ENCODE data around the gene ESD. TPM values are rescaled to one million over a fixed set of nuclear protein-coding genes. Genes with fewer than 3 reads are reported as not detected.

ESD gene
- total RNA-seq, 2 experiments from 2014 or later, result 130 to 133 TPM

- TF ChIP-seq CTCF (IDR thresholded peaks at IDR 0.05), result no peak
- Mint-ChIP-seq H3K27me3 (no peaks in the 10 kb centered on the region), H3K4me3 (no peak overlapping the region), H3K27ac (no peak overlapping the region), H3K4me1 (ENCODE audit: low read depth) (no peaks in the 10 kb centered on the region), H3K9me3 (no peaks in the 10 kb centered on the region), H3K36me3 (ENCODE audit: low read depth) (no peaks in the 10 kb centered on the region)
- intact Hi-C loops (cut with micrococcal nuclease), result loop anchor here (5.0 kb wide), 1 partner anchor 938 kb away; no protein-coding TSS in a partner anchor
- POLR2A ChIA-PET, result no interaction called here
- no peak for ATAC-seq
- no peak for DNase-seq
- CTCF ChIA-PET, result no interaction called here
These were observed 37.7 kb upstream of the ESD start for GRCh38 chr13:46834657-46835056.

- intact Hi-C loops (cut with micrococcal nuclease), result loop anchor here (5.0 kb wide), 1 partner anchor 941 kb away; no protein-coding TSS in a partner anchor
- no peak for ATAC-seq
These were observed 34.7 kb upstream of the ESD start for GRCh38 chr13:46831588-46832194.

GRCh38 chr13:46830405-46831005, 33.5 kb upstream of the ESD start:
- Mint-ChIP-seq H3K9me3 (no peaks in the 10 kb centered on the region), H3K27me3 (peaks cover 1% of the 10 kb centered on the region), H3K4me3 (no peak overlapping the region), H3K27ac (no peak overlapping the region), H3K36me3 (ENCODE audit: low read depth) (no peaks in the 10 kb centered on the region), H3K4me1 (ENCODE audit: low read depth) (no peaks in the 10 kb centered on the region)
- ChIA-PET CTCF (interaction anchor here (0.7 to 1.8 kb wide), 9 partner anchors 8 to 946 kb away, joined by 3 to 8 read pairs (median 5); no protein-coding TSS in a partner anchor), POLR2A (no interaction called here)
- ATAC-seq (no peak), DNase-seq (no peak)
- TF ChIP-seq CTCF (IDR thresholded peaks at IDR 0.05), result no peak
- intact Hi-C loops (cut with micrococcal nuclease), result loop anchor here (5.0 kb wide), 1 partner anchor 942 kb away; no protein-coding TSS in a partner anchor

More at GRCh38 chr13:46831588-46832194, 34.7 kb upstream of the ESD start:
- H3K36me3 Mint-ChIP-seq (ENCODE audit: low read depth), result no peaks in the 10 kb centered on the region
- no peaks in the 10 kb centered on the region for H3K4me1 Mint-ChIP-seq (ENCODE audit: low read depth)
- H3K4me3 Mint-ChIP-seq, result no peak overlapping the region
- H3K9me3 Mint-ChIP-seq, result no peaks in the 10 kb centered on the region
- peak; percentile 55 for DNase-seq
- ChIA-PET POLR2A (interaction anchor here (0.6 kb wide), 1 partner anchor 16 kb away, joined by 3 read pairs; no protein-coding TSS in a partner anchor), CTCF (interaction anchor here (0.6 to 1.8 kb wide), 22 partner anchors 8 to 1212 kb away, joined by 3 to 8 read pairs (median 4); no protein-coding TSS in a partner anchor)
- TF ChIP-seq CTCF (IDR thresholded peaks at IDR 0.05), result peak; percentile 93
- peaks cover 1% of the 10 kb centered on the region for H3K27me3 Mint-ChIP-seq
- H3K27ac Mint-ChIP-seq, result no peak overlapping the region

GRCh38 chr13:46822551-46822950, 25.6 kb upstream of the ESD start:
- no peaks in the 10 kb centered on the region for H3K4me1 Mint-ChIP-seq (ENCODE audit: low read depth)
- H3K9me3 Mint-ChIP-seq, result no peaks in the 10 kb centered on the region
- ChIA-PET POLR2A (interaction anchor here (0.6 kb wide), 1 partner anchor 40 kb away, joined by 3 read pairs; no protein-coding TSS in a partner anchor), CTCF (interaction anchor here (1.5 to 1.8 kb wide), 2 partner anchors 8 to 10 kb away, joined by 3 to 5 read pairs; no protein-coding TSS in a partner anchor)
- ATAC-seq (no peak), DNase-seq (no peak)
- intact Hi-C loops (cut with micrococcal nuclease), result no loop called here
- TF ChIP-seq CTCF (IDR thresholded peaks at IDR 0.05), result no peak
- no peak overlapping the region for H3K4me3 Mint-ChIP-seq
- H3K36me3 Mint-ChIP-seq (ENCODE audit: low read depth), result no peaks in the 10 kb centered on the region
- H3K27me3 Mint-ChIP-seq, result peaks cover 6% of the 10 kb centered on the region
- H3K27ac Mint-ChIP-seq, result no peak overlapping the region
